Endothelial cell (in vitro differentiated cells): ENCODE data around the gene ATP1A4. TPM values are rescaled to one million over a fixed set of nuclear protein-coding genes. Genes with fewer than 3 reads are reported as not detected.

Experiments used
- DNase-seq: peaks from one replicate; pipeline ENCODE4 v3.0.0; 2021; ENCODE audit warnings: low spot score
- H3K27ac Mint-ChIP-seq: one replicate; pipeline ENCODE4 v1.8.0; 2021; ENCODE audit warnings: mixed read lengths, inconsistent platforms; ENCODE audit not compliant: unreplicated experiment
- H3K27me3 Mint-ChIP-seq: one replicate; pipeline ENCODE4 v1.8.0; 2021; ENCODE audit warnings: mild to moderate bottlenecking, moderate library complexity, mixed read lengths, inconsistent platforms; ENCODE audit not compliant: unreplicated experiment
- H3K36me3 Mint-ChIP-seq: one replicate; pipeline ENCODE4 v1.8.0; 2021; ENCODE audit warnings: mild to moderate bottlenecking, low read depth, mixed read lengths, inconsistent platforms; ENCODE audit not compliant: unreplicated experiment
- H3K4me1 Mint-ChIP-seq: one replicate; pipeline ENCODE4 v1.8.0; 2021; ENCODE audit warnings: mild to moderate bottlenecking, mixed read lengths, inconsistent platforms; ENCODE audit not compliant: unreplicated experiment
- H3K4me3 Mint-ChIP-seq: one replicate; pipeline ENCODE4 v1.8.0; 2021; ENCODE audit warnings: mild to moderate bottlenecking, mixed read lengths, inconsistent platforms; ENCODE audit not compliant: unreplicated experiment
- H3K9me3 Mint-ChIP-seq: one replicate; pipeline ENCODE4 v1.8.0; 2021; ENCODE audit warnings: mixed read lengths, inconsistent platforms; ENCODE audit not compliant: unreplicated experiment
- total RNA-seq: library from RNA; stranded (reverse); fragmentation: NEBNext Ultra II Directional; extraction: Animal tissue kit (Norgen Biotek cat#: 25700); gene quantifications from one replicate; pipeline ENCODE4 v1.2.1, GENCODE V29; 2021; ENCODE audit not compliant: unreplicated experiment
- TF ChIP-seq, protein P1 (sequence below): fragments of 200-600 bp; sonication (generic); IDR thresholded peaks from one replicate; pipeline ENCODE4 v1.5.0; 2021; ENCODE audit warnings: antibody characterized with exemption; ENCODE audit not compliant: unreplicated experiment

The ATP1A4 gene
- total RNA-seq, 1 donor from 2014 or later: not detected

GRCh38 chr1:160211046-160211790, 59.8 kb downstream of the ATP1A4 start:
- Mint-ChIP-seq H3K27me3 (peaks cover 31% of the 10 kb centered on the region), H3K36me3 (peaks cover 87% of the 10 kb centered on the region), H3K27ac (peak overlapping the region; percentile 95), H3K4me1 (peaks cover 98% of the 10 kb centered on the region), H3K9me3 (no peaks in the 10 kb centered on the region), H3K4me3 (peak overlapping the region; percentile 53)
- TF ChIP-seq, protein P1, sequence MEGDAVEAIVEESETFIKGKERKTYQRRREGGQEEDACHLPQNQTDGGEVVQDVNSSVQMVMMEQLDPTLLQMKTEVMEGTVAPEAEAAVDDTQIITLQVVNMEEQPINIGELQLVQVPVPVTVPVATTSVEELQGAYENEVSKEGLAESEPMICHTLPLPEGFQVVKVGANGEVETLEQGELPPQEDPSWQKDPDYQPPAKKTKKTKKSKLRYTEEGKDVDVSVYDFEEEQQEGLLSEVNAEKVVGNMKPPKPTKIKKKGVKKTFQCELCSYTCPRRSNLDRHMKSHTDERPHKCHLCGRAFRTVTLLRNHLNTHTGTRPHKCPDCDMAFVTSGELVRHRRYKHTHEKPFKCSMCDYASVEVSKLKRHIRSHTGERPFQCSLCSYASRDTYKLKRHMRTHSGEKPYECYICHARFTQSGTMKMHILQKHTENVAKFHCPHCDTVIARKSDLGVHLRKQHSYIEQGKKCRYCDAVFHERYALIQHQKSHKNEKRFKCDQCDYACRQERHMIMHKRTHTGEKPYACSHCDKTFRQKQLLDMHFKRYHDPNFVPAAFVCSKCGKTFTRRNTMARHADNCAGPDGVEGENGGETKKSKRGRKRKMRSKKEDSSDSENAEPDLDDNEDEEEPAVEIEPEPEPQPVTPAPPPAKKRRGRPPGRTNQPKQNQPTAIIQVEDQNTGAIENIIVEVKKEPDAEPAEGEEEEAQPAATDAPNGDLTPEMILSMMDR: no peak
- no peak for DNase-seq

- Mint-ChIP-seq H3K9me3 (no peaks in the 10 kb centered on the region), H3K4me3 (no peak overlapping the region), H3K36me3 (peaks cover 72% of the 10 kb centered on the region), H3K4me1 (peaks cover 86% of the 10 kb centered on the region), H3K27ac (peak overlapping the region; percentile 78), H3K27me3 (peaks cover 13% of the 10 kb centered on the region)
- TF ChIP-seq, protein P1: no peak
- no peak for DNase-seq
These were observed 63.2 kb downstream of the ATP1A4 start for GRCh38 chr1:160214481-160215140.

GRCh38 chr1:160216301-160216700, 64.9 kb downstream of the ATP1A4 start:
- TF ChIP-seq, protein P1: no peak
- Mint-ChIP-seq H3K9me3 (no peaks in the 10 kb centered on the region), H3K4me3 (peak overlapping the region; percentile 72), H3K36me3 (peaks cover 73% of the 10 kb centered on the region), H3K27me3 (peaks cover 9% of the 10 kb centered on the region), H3K4me1 (peaks cover 69% of the 10 kb centered on the region), H3K27ac (peak overlapping the region; percentile 81)
- DNase-seq: no peak

DNA sequence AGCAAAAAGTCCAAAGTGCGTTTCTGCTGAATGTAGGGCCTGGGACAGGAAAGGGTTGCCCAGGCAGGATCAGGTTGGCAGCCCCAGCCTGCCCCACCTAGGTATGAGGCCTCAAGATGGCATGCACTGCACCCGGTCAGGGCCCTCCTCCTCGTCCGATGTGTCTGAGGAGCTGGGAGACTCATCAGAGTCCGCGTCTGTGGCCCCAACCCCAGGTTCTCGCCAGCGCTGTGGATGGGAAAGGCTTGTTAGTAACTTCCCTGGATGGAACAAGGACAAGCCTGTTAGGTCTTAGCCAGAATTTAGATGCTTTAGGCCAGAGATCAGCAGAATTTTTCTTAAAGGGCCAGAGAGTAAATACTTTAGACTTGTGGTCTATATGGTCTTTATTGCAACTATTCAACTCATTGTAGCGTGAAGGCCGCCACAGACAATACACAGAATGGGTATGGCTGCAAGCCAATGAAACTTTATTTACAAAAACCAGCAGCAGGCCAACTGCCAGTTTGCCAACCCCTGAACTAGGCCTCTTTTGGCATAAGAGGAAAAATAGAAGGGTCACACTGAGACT, 66.2 kb downstream of the ATP1A4 start:
- Mint-ChIP-seq H3K27ac (peak overlapping the region; percentile 43), H3K36me3 (peaks cover 69% of the 10 kb centered on the region), H3K4me1 (peaks cover 56% of the 10 kb centered on the region), H3K4me3 (no peak overlapping the region), H3K9me3 (no peaks in the 10 kb centered on the region), H3K27me3 (peaks cover 9% of the 10 kb centered on the region)
- TF ChIP-seq, protein P1: no peak
- no peak for DNase-seq
